Left colon (tissue), 2 donors: ENCODE measurements around the gene PDE2A. TPM values are rescaled to one million over a fixed set of nuclear protein-coding genes. Genes with fewer than 3 reads are reported as not detected.

Experiments
- ATAC-seq: fragments of 200-7000 bp; cut with Tn5 transposase; one replicate; pipeline ENCODE4 v1.9.1; 2020; ENCODE audit warnings: mild to moderate bottlenecking, moderate library complexity
- DNase-seq, 2 donors: peaks; one replicate each; pipeline ENCODE4 v3.0.0-alpha.2; 2020
- intact Hi-C, 2 donors: fragments of 100-400 bp; cut with DNase I in 1 of 2; cut with micrococcal nuclease in 1 of 2; formaldehyde crosslinking; loops; one replicate each; pipeline versions ENCODE4 v1.11.2 to v1.14.0; 2022; cut with DNase I, micrococcal nuclease
- total RNA-seq, 2 donors: library from RNA; stranded (reverse); fragmentation: NEBNext Ultra II Directional; extraction: Animal tissue kit (Norgen Biotek cat#: 25700); gene quantifications; one replicate each; pipeline ENCODE4 v1.2.1, GENCODE V29; 2021
- donor health status: DM: no; HTN: no; CAD: no.
- donor health status: DM: yes; HTN: yes; CAD: no.

Gene PDE2A
- total RNA-seq, 2 donors from 2014 or later, result 6.6 to 10.4 TPM

DNA sequence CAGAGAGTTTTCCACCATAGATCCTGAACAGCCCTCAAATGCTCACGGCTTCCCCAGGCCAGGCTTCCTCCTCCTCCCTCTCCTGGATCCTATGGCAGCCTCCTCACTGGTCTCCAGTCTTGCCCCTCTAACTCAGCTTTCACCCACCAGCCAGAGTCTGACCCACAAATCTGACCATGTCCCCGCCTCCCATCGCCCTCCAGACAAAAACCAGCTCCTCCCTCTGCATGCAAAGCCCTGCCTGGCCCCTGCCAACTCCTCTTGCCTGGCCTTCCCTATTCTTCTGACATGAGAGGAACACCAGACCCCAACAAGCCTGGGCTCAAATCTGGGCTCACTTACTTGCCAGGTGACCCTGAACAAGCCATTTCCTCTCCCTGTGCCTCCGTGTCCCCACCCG, 32.4 kb upstream of the PDE2A start:
- intact Hi-C loops, result no loop called here
- ATAC-seq (no peak), DNase-seq (no peak)

GRCh38 chr11:72705442-72706365, 31.5 kb upstream of the PDE2A start:
- ATAC-seq, result no peak
- intact Hi-C loops, result no loop called here
- DNase-seq, result no peak

DNA sequence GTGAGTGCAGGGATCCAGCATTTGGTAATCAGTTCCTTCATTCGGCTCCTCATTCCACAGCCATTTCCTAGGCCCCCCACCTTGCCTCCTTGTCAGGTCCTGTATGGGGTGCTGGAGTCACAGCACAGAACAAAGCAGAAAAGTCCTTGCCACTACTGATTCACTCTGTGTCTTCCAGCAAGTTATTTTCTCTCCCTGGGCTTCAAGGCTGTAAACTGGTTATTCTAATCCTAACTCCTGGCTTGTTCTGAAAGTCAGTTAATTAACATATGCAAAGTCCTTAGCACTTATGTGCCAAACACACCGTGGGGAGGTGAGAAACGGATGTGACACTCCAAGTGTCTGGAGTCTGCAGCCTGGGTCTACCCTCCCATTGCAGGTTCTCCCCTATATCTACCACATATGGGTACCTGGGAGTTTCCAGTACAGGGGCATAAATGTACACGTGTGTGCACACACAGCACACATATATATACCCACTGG, 30.6 kb upstream of the PDE2A start:
- intact Hi-C loops, result no loop called here
- ATAC-seq (no peak), DNase-seq (no peak)

- peak; percentile 22 for ATAC-seq
- intact Hi-C loops, result no loop called here
- no peak for DNase-seq
These were observed 30.0 kb upstream of the PDE2A start for GRCh38 chr11:72704028-72704782.

- DNase-seq (peak in 1 of 2 donors; percentile 36), ATAC-seq (peak; percentile 7)
- intact Hi-C loops, result no loop called here
These were observed 29.2 kb upstream of the PDE2A start for GRCh38 chr11:72703267-72704008.

- DNase-seq (no peak), ATAC-seq (no peak)
- intact Hi-C loops, result no loop called here
These were observed 28.5 kb upstream of the PDE2A start for GRCh38 chr11:72702577-72703241.

DNA sequence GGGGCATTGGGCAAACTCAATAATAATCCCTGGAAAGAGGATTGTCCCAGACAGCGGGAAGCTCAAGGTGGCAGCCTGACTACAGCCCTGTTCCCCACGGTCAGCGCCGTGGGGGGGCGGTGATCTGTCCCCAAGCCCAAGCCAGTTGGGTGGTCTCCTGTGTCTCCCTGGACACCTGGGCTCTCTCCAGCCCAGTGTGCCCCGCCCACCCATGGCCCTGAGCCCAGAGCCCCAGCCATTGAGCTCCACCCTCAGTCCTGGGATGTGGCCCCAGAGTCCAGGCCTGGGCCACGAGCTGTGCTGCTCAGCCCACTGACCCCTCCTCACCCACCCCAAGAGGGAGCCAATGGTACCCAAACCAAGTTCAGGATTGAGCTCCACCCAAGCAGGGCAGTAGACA, 27.9 kb upstream of the PDE2A start:
- ATAC-seq (no peak), DNase-seq (no peak)
- intact Hi-C loops, result no loop called here

DNA sequence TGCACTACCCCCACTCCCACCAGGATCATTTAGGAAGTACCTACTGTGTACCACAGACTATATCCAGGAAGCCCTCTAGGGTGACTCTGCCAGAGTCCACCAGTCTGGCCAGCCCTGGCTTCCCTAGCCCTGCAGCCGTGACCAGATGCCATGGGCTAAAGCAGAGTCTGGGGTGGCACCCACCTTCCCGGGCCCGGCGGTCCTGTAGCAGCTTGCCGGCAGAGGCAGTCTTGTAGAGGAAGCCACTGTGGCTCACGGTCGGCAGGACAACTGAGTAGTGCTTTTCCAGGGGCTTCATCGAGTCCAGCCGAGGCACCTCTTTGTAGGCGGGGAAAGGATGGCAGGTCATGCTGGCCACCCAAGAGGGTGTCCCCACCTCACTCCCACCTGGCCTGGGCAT, 27.2 kb upstream of the PDE2A start:
- ATAC-seq, result no peak
- DNase-seq, result no peak
- intact Hi-C loops, result no loop called here

GRCh38 chr11:72700146-72700545, 25.9 kb upstream of the PDE2A start:
- ATAC-seq, result no peak
- intact Hi-C loops, result no loop called here
- no peak for DNase-seq

DNA sequence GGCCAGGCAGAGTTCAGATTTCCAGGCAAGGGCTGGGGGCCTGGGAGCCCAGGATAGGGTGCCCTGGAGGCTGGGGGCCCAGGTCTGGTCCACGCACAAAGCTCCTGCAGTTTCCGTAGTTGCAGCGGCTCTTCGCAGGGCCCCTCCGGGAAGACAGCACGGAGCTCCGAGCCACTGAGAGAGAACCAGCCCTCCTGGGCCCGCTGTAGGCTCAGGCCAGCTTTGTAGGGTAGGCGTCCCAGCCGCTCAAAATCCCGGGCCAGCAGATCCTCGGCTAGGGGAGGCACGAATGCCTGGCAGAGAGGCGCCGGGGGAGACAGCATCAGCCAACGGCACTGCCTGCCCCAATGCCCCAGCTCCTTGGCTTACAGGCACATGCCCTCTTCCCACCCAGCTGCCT, 23.6 kb upstream of the PDE2A start:
- ATAC-seq, result no peak

DNA sequence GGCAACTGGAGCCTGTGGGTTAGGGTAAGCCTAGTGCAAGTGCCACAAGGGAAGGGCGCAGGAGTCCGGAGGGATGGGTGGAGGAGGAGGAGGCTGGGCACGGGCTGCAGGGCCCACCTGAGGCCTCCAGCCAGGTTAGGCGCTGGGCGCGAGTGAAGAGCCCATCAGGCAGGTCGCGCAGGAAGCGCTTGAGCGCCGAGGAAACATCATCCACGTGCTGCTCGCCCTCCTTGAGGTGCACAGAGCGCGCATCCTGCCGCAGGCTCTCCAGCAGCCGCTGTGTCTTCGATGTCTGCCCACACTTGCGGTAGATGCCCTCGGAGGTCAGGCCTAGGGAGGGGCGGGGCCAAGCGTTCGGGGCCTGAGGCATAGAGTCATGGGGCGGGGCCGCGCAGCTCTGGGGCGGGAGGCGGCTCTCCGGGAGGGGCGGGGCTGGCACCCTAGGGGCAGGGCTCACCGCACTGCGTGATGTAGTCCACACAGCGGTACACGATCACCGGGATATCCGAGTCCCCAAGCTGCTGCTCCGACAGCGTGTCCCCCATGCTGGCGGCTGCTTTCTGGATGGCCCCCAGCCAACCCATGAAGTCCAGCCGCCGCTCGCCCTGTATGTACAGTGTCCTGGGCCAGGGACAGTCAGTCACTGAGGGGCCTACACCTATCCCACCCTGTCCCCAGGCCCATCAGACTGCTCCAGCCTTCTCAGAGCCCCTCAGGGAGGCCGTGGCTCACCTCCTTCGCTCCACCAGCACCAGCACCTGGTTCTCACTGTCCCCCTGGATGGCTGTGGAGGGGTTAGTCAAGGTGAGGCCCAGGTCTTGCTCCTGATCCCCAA, 22.9 kb upstream of the PDE2A start:
- no peak for DNase-seq
- intact Hi-C loops, result no loop called here
- ATAC-seq, result peak; percentile 45

More for the DNA sequence above, 23.6 kb upstream of the PDE2A start:
- intact Hi-C loops, result no loop called here
- no peak for DNase-seq

GRCh38 chr11:72695354-72695753, 21.1 kb upstream of the PDE2A start:
- DNase-seq (no peak), ATAC-seq (no peak)
- intact Hi-C loops, result no loop called here

- DNase-seq (no peak), ATAC-seq (no peak)
- intact Hi-C loops, result no loop called here
These were observed 19.2 kb upstream of the PDE2A start for GRCh38 chr11:72693271-72693968.

DNA sequence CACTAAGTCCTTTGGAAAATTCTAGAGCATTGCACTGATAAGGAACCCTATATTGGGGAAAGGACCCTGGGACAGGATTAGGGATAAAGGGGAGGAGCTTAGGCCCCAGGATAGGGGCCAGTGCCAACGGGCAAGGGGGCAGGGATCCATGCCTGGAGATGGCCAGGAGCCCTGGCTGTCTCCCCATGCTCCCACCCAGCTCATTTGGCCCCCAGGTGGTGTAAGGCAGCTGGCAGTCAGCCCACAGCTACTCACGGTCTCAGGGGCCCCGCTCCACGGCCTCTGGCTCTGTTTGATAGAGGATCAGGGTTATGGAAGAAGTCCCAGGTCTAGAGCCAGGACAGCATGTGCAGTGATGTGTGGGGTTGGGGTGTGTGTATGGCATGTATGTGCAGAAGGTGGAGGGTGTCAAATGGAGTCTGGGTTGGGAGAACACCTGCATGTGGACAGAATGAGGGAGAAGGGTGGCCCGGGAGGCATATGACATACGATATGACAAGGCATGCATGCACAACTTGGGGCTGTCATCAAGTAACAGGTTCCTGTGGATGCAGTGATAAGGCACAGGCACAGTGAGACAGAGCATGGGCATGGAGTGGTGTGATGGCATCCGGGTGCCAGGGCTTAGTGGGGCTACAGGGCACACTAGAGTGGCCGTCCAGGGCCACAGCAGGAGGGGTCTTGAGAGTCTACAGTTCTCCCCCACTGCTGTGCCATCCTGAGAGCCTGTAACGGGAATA, 18.4 kb upstream of the PDE2A start:
- ATAC-seq, result no peak
- intact Hi-C loops, result no loop called here
- no peak for DNase-seq

- DNase-seq (no peak), ATAC-seq (no peak)
- intact Hi-C loops, result no loop called here
These were observed 15.9 kb upstream of the PDE2A start for GRCh38 chr11:72690166-72690565.

- intact Hi-C loops, result loop anchor here in 1 of 2 donors (10.0 kb wide), 1 partner anchor 214 kb away; no protein-coding TSS in a partner anchor
- ATAC-seq, result no peak
- no peak for DNase-seq
These were observed 14.7 kb upstream of the PDE2A start for GRCh38 chr11:72688929-72689328.

DNA sequence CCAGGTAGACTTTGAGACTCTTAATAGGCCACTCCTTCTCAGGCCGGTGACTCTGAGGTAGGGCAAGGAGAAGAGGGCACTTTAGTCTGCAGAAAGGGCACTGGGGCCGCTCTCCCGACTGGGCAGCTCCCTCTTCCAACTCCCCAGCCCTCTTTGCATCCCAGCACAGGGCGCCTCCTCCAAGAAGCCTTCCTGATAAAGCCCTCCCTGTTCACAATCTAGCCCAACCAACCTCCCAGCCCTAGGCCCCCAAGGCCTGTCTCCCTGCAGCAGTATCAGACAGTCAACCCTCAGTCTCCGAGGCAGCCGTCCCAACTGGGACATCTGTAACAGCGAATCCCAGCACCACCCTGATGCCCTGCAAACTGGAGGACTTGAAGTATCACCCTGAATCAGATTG, 14.3 kb upstream of the PDE2A start:
- DNase-seq (no peak), ATAC-seq (no peak)
- intact Hi-C loops, result loop anchor here in 1 of 2 donors (10.0 kb wide), 1 partner anchor 214 kb away; no protein-coding TSS in a partner anchor
